HG03280 (cell line): ENCODE measurements around the gene GLT6D1.
"Not testable (repeated sequence)": the region's sequence is repeated elsewhere in the genome, so short reads cannot be mapped to it uniquely, and the experiment has no call there.

Experiments used
- ATAC-seq: cut with Tn5 transposase; IDR thresholded peaks from one replicate; pipeline ENCODE4 v1.9.1; 2021; ENCODE audit warnings: mild to moderate bottlenecking, moderate library complexity; ENCODE audit not compliant: unreplicated experiment

The GLT6D1 gene

GRCh38 chr9:135665795-135666189 lies 26.5 kb upstream of the GLT6D1 start:
- no peak for ATAC-seq

- ATAC-seq, result no peak
Measured at GRCh38 chr9:135664801-135665794, 25.8 kb upstream of the GLT6D1 start.

GRCh38 chr9:135664266-135664665 lies 24.9 kb upstream of the GLT6D1 start:
- ATAC-seq, result no peak

- no peak for ATAC-seq
Measured at GRCh38 chr9:135663857-135664256, 24.5 kb upstream of the GLT6D1 start.

- ATAC-seq, result no peak
Measured at GRCh38 chr9:135663451-135663770, 24.1 kb upstream of the GLT6D1 start.

- ATAC-seq, result no peak
Measured at GRCh38 chr9:135662758-135663450, 23.6 kb upstream of the GLT6D1 start, which contains the start of gene LCN9. TSS of gene LCN9 (plus strand) at chr9:135663309. CDS start at chr9:135663322, 13 bp downstream.

- ATAC-seq, result no peak
Measured at GRCh38 chr9:135661816-135662560, 22.6 kb upstream of the GLT6D1 start.

GRCh38 chr9:135660407-135660806 lies 21.1 kb upstream of the GLT6D1 start:
- ATAC-seq, result no peak

- no peak for ATAC-seq
Measured at GRCh38 chr9:135659252-135659651, 19.9 kb upstream of the GLT6D1 start.

GRCh38 chr9:135657416-135657815 lies 18.1 kb upstream of the GLT6D1 start:
- ATAC-seq, result no peak

GRCh38 chr9:135655317-135655716 lies 16.0 kb upstream of the GLT6D1 start:
- no peak for ATAC-seq

- no peak for ATAC-seq
Measured at GRCh38 chr9:135650408-135650807, 11.1 kb upstream of the GLT6D1 start.

GRCh38 chr9:135649508-135649907 lies 10.2 kb upstream of the GLT6D1 start:
- no peak for ATAC-seq

GRCh38 chr9:135648494-135649410 lies 9.4 kb upstream of the GLT6D1 start:
- no peak for ATAC-seq

GRCh38 chr9:135647884-135648283 lies 8.5 kb upstream of the GLT6D1 start:
- no peak for ATAC-seq

- ATAC-seq, result no peak
Measured at GRCh38 chr9:135644631-135645218, 5.4 kb upstream of the GLT6D1 start.

GRCh38 chr9:135641745-135642144 lies 2.4 kb upstream of the GLT6D1 start:
- no peak for ATAC-seq

- ATAC-seq, result no peak
Measured at GRCh38 chr9:135641047-135641446, 1.7 kb upstream of the GLT6D1 start.

GRCh38 chr9:135636930-135637530 lies 2.3 kb downstream of the GLT6D1 start:
- not testable (repeated sequence) for ATAC-seq
